ENCODE measurements around the gene HABP4.
A peak's percentile ranks its signal among the peaks of the same experiment; 100 is the strongest.

Gene HABP4, protein sequence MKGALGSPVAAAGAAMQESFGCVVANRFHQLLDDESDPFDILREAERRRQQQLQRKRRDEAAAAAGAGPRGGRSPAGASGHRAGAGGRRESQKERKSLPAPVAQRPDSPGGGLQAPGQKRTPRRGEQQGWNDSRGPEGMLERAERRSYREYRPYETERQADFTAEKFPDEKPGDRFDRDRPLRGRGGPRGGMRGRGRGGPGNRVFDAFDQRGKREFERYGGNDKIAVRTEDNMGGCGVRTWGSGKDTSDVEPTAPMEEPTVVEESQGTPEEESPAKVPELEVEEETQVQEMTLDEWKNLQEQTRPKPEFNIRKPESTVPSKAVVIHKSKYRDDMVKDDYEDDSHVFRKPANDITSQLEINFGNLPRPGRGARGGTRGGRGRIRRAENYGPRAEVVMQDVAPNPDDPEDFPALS

DNA sequence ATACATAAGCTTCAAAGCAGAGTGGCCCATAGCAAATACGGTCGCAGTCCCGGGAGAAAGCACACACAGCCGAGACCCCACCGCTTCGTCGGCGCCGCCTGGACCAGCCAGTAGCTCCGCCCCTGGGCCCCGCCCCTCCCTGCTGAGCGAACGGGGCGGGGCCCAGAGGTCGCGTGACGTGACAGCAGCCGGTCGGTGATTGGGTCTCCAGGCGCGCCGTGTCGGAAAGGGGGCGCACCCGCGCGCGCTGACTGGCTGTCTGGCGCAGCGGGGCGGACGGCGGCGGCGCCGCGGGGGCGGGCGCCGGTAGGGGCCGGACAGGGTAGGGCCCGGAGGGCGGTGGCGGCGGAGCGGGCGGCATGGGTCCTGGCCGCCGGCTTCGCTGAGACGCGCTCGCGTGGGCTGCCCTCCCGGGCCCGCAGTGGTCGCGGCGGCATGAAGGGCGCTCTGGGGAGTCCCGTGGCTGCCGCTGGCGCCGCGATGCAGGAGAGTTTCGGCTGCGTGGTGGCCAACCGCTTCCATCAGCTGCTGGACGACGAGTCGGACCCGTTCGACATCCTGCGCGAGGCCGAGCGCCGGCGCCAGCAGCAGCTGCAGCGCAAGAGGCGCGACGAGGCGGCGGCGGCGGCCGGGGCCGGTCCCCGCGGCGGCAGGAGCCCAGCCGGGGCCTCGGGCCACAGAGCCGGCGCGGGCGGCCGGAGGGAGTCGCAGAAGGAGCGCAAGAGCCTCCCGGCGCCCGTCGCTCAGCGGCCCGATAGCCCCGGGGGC, at the start of gene HABP4:
Gene HABP4 (plus strand): TSS at position 325 of the 768 bp plus-strand sequence. CDS start 111 bp downstream, at position 436.
- DNase-seq (ENCODE audit: low read depth), result peak; percentile 99
- no peaks in the 10 kb centered on the region for H3K36me3 ChIP-seq (ENCODE audit: control insufficient read depth, insufficient read depth, low read length, severe bottlenecking)

GRCh38 chr9:96408409-96409280, 41.3 kb upstream of the HABP4 start:
- H3K36me3 ChIP-seq (ENCODE audit: control insufficient read depth, insufficient read depth, low read length, severe bottlenecking), result no peaks in the 10 kb centered on the region
- no peaks in the 10 kb centered on the region for H3K9me3 ChIP-seq (ENCODE audit: control insufficient read depth, low read length)
- no peak for DNase-seq (ENCODE audit: low read depth)
- no peak overlapping the region for H3K4me3 ChIP-seq (ENCODE audit: low read length)
- H3K27me3 ChIP-seq (replicated peaks; ENCODE audit: control insufficient read depth, insufficient read depth, low read length), result no peaks in the 10 kb centered on the region
- H3K9ac ChIP-seq (ENCODE audit: low read length), result no peak overlapping the region
- H3K4me1 ChIP-seq (ENCODE audit: control insufficient read depth, insufficient read depth, low read length), result no peaks in the 10 kb centered on the region

More for the DNA sequence above, at the start of gene HABP4:
- Histone ChIP-seq H3K27me3 (replicated peaks; ENCODE audit: control insufficient read depth, insufficient read depth, low read length) (no peaks in the 10 kb centered on the region), H3K9me3 (ENCODE audit: control insufficient read depth, low read length) (no peaks in the 10 kb centered on the region), H3K4me1 (ENCODE audit: control insufficient read depth, insufficient read depth, low read length) (peaks cover 22% of the 10 kb centered on the region), H3K9ac (ENCODE audit: low read length) (peak within 1 kb of the TSS; percentile 90), H3K4me3 (ENCODE audit: low read length) (peak within 1 kb of the TSS; percentile 90)

- H3K4me1 ChIP-seq (ENCODE audit: control insufficient read depth, insufficient read depth, low read length), result no peaks in the 10 kb centered on the region
- no peak overlapping the region for H3K9ac ChIP-seq (ENCODE audit: low read length)
- no peak for DNase-seq (ENCODE audit: low read depth)
- no peaks in the 10 kb centered on the region for H3K36me3 ChIP-seq (ENCODE audit: control insufficient read depth, insufficient read depth, low read length, severe bottlenecking)
- no peaks in the 10 kb centered on the region for H3K27me3 ChIP-seq (replicated peaks; ENCODE audit: control insufficient read depth, insufficient read depth, low read length)
- H3K4me3 ChIP-seq (ENCODE audit: low read length), result no peak overlapping the region
- no peaks in the 10 kb centered on the region for H3K9me3 ChIP-seq (ENCODE audit: control insufficient read depth, low read length)
These were observed 38.7 kb upstream of the HABP4 start for GRCh38 chr9:96411129-96411838.

DNA sequence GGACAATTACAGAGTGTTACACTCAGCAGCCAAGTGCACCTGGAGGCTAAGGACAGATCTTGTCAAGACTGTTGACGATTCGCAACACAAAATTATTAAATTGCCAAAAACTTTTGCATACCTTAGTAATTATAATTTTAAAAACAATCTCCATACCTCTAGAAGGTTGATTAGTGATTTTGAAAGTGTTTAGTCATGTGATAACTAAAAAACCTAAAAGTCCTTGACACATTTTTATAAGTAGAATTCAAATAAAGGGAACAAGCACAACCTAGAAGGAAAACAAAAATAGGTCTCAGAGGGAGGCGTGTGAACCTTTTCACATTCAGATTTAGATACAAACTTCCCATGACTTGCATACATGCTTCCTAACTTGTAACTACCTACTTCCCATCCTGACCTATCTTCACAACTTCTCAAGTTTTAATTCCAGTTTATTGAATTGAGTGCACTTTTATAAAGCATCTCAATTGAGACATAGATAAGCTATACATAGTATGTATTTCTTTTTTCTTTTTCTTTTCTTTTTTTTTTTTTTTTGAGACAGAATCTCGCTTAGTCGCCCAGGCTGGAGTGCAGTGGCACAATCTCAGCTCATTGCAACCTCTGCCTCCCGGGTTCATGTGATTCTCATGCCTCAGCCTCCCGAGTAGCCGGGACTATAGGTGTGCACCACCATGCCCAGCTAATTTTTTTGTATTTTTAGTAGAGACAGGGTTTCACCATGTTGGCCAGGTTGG, 37.6 kb upstream of the HABP4 start:
- Histone ChIP-seq H3K9me3 (ENCODE audit: control insufficient read depth, low read length) (no peaks in the 10 kb centered on the region), H3K9ac (ENCODE audit: low read length) (no peak overlapping the region), H3K4me3 (ENCODE audit: low read length) (no peak overlapping the region), H3K36me3 (ENCODE audit: control insufficient read depth, insufficient read depth, low read length, severe bottlenecking) (no peaks in the 10 kb centered on the region), H3K4me1 (ENCODE audit: control insufficient read depth, insufficient read depth, low read length) (peaks cover 6% of the 10 kb centered on the region), H3K27me3 (replicated peaks; ENCODE audit: control insufficient read depth, insufficient read depth, low read length) (no peaks in the 10 kb centered on the region)
- DNase-seq (ENCODE audit: low read depth), result no peak

DNA sequence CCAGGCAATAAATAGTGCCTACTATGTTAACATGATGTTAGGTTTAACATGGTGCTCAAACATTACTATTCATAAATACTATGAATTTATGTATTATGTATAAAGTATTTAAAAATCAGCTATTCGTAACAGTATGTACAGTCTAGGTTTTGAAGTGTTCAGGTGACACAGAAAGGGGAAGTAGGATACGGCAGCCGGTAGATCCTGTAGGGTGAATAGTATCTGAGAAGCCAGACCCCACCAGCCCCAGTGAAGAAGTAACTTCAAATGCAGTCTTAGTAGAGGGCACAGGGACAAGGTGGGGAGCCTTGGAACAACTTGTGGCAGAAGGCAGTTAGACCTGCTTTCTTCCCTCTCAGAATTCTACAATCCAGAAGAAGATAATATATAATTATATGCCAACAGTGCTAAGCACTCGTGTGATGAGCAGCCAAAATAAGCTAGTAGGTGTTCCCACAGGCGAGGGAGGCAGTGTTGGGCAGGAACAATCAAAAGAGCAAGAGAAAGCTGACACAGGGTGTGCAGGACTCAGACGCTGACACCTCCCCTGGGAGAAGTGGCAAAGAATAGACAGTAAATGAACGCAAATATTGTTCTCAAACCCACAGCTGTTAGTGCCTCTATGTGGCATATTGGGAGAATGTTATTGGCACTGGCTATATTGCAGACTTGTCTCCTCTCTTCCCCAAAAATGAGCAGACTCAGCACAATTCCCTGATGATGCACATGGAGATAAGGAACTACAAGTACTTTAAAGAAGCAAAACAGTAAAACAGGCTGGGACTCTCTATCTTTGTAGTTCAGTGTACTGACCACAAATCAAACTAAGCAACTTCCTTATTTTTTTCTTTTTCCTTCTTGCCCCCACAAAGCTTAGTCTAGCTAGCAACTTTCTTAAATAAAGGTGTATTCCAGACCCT, 36.4 kb upstream of the HABP4 start:
- DNase-seq (ENCODE audit: low read depth), result no peak

DNA sequence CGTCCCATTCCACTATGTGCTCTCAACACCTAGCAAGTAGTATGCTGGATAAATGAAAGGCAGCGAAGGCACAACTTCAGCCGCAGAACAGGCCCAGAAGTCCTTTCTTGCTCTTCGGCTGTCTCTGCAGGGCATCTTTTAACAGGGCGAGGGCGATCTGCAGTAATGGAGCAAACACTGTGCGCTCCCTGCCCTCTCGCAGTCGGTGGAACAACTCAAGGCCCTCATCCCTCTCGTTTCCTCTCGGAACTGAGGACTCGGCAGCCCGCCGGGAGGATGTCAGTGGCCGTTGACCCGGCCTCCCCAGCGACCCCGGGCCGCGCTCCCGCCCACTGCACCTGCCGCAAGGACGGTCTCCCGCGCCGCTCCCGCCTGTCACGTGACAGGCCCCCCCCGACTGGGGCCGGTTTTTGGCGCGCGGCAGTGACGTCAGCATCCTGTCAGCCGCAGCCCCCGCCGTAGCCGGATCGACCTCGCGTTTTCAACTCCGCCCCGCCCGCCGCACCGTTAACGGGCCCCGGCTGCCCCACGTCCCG, 32.9 kb upstream of the HABP4 start:
- Histone ChIP-seq H3K9me3 (ENCODE audit: control insufficient read depth, low read length) (no peaks in the 10 kb centered on the region), H3K27me3 (replicated peaks; ENCODE audit: control insufficient read depth, insufficient read depth, low read length) (no peaks in the 10 kb centered on the region), H3K4me1 (ENCODE audit: control insufficient read depth, insufficient read depth, low read length) (peaks cover 27% of the 10 kb centered on the region), H3K36me3 (ENCODE audit: control insufficient read depth, insufficient read depth, low read length, severe bottlenecking) (no peaks in the 10 kb centered on the region), H3K4me3 (ENCODE audit: low read length) (peak overlapping the region; percentile 95), H3K9ac (ENCODE audit: low read length) (peak overlapping the region; percentile 84)
- DNase-seq (ENCODE audit: low read depth), result peak; percentile 94

More for the DNA sequence above, 36.4 kb upstream of the HABP4 start:
- Histone ChIP-seq H3K27me3 (replicated peaks; ENCODE audit: control insufficient read depth, insufficient read depth, low read length) (no peaks in the 10 kb centered on the region), H3K9me3 (ENCODE audit: control insufficient read depth, low read length) (no peaks in the 10 kb centered on the region), H3K4me1 (ENCODE audit: control insufficient read depth, insufficient read depth, low read length) (peaks cover 6% of the 10 kb centered on the region), H3K36me3 (ENCODE audit: control insufficient read depth, insufficient read depth, low read length, severe bottlenecking) (no peaks in the 10 kb centered on the region), H3K9ac (ENCODE audit: low read length) (no peak overlapping the region), H3K4me3 (ENCODE audit: low read length) (no peak overlapping the region)

GRCh38 chr9:96417661-96418082, 32.3 kb upstream of the HABP4 start:
- Histone ChIP-seq H3K36me3 (ENCODE audit: control insufficient read depth, insufficient read depth, low read length, severe bottlenecking) (no peaks in the 10 kb centered on the region), H3K27me3 (replicated peaks; ENCODE audit: control insufficient read depth, insufficient read depth, low read length) (no peaks in the 10 kb centered on the region), H3K9me3 (ENCODE audit: control insufficient read depth, low read length) (no peaks in the 10 kb centered on the region), H3K4me1 (ENCODE audit: control insufficient read depth, insufficient read depth, low read length) (peaks cover 27% of the 10 kb centered on the region), H3K4me3 (ENCODE audit: low read length) (peak overlapping the region; percentile 87), H3K9ac (ENCODE audit: low read length) (peak overlapping the region; percentile 67)
- peak; percentile 52 for DNase-seq (ENCODE audit: low read depth)

DNA sequence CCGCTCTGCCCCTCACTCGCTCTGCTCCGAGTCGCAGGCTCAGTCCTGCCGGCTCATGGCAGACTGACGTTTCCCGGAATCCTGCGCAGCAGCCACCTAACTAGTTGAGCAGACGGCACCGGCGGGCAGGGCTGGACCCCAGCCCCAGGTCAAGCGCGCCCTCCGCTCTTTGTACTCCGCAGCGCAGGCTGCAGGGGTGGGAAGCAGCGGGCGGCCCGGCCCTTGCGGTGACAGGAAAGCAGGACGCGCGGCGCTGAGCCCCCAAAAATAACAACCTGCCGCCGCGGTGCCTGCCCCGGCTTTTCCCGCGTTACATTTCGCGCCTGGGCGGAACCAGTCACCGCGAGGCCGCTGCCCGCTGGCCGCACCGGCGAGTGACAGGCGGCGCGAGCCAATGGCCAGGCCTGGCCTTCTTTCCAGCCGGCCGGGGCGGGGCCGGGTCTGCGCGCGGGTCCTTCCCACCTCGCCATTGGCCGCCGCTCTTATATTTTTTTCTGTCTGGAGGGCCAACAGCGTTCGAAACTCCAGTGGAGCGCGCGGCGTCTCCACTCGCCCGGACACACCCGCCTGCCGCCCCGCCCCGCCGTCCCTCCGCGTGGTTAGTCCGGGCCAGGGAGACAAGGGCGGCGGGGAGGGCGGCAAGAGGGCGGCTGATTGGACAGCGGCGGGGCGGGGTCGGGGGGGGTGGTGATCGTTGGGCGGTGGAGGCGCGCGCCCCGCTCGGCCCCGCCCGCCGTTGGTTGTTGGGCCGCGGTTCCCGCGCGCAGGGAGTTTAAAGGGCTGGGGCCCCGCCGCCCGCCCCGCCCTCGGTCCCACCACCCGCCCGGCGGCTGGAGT, 31.7 kb upstream of the HABP4 start, which contains the start of gene ZNF367:
Gene ZNF367 (minus strand): TSS at position 288 of the 837 bp plus-strand sequence. CDS start 338 bp downstream, outside the sequence.
- H3K9me3 ChIP-seq (ENCODE audit: control insufficient read depth, low read length), result no peaks in the 10 kb centered on the region
- H3K4me3 ChIP-seq (ENCODE audit: low read length), result peak within 1 kb of the TSS; percentile 95
- peak within 1 kb of the TSS; percentile 95 for H3K9ac ChIP-seq (ENCODE audit: low read length)
- DNase-seq (ENCODE audit: low read depth), result peak; percentile 99
- peaks cover 27% of the 10 kb centered on the region for H3K4me1 ChIP-seq (ENCODE audit: control insufficient read depth, insufficient read depth, low read length)
- H3K27me3 ChIP-seq (replicated peaks; ENCODE audit: control insufficient read depth, insufficient read depth, low read length), result no peaks in the 10 kb centered on the region
- H3K36me3 ChIP-seq (ENCODE audit: control insufficient read depth, insufficient read depth, low read length, severe bottlenecking), result no peaks in the 10 kb centered on the region
